Fibroblast of pulmonary artery (primary cell): ENCODE results near the gene HACL1.

ENCODE experiments used
- DNase-seq: peaks from one replicate; pipeline ENCODE4 v3.0.0-alpha.2; 2010; ENCODE audit warnings: low read depth
- H3K4me3 ChIP-seq: replicated peaks from 2 replicates; pipeline ENCODE4 v1.5.1; 2011; ENCODE audit warnings: low read depth, mild to moderate bottlenecking, control low read depth, low read length, moderate library complexity
- TF ChIP-seq, protein P1 (sequence below): IDR thresholded peaks from 2 replicates; pipeline ENCODE4 v1.5.1; 2011; ENCODE audit warnings: mild to moderate bottlenecking, control low read depth, low read length, inconsistent platforms; ENCODE audit errors: missing control alignments

HACL1 gene

DNA sequence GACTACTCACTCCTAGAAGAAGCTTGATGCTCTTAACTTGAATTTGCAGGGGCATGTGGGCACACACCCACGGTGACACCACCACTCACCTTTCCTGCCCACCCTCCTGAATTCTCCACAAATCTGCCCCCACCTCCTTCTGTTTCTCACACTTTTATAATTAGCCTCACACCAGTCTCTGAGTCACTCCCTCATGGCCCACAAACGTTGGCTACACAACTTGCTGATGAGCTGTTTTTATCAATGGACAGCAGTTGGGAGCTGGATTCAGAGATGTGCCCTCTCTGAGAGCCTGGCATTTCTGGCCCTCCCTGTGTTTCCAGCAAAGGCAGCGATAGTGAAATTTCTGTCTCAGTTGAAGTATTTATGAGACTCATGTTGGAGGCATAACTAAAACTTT is 81.2 kb downstream of the HACL1 start:
- H3K4me3 ChIP-seq = no peak overlapping the region
- TF ChIP-seq, protein P1, sequence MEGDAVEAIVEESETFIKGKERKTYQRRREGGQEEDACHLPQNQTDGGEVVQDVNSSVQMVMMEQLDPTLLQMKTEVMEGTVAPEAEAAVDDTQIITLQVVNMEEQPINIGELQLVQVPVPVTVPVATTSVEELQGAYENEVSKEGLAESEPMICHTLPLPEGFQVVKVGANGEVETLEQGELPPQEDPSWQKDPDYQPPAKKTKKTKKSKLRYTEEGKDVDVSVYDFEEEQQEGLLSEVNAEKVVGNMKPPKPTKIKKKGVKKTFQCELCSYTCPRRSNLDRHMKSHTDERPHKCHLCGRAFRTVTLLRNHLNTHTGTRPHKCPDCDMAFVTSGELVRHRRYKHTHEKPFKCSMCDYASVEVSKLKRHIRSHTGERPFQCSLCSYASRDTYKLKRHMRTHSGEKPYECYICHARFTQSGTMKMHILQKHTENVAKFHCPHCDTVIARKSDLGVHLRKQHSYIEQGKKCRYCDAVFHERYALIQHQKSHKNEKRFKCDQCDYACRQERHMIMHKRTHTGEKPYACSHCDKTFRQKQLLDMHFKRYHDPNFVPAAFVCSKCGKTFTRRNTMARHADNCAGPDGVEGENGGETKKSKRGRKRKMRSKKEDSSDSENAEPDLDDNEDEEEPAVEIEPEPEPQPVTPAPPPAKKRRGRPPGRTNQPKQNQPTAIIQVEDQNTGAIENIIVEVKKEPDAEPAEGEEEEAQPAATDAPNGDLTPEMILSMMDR = no peak
- DNase-seq = no peak

DNA sequence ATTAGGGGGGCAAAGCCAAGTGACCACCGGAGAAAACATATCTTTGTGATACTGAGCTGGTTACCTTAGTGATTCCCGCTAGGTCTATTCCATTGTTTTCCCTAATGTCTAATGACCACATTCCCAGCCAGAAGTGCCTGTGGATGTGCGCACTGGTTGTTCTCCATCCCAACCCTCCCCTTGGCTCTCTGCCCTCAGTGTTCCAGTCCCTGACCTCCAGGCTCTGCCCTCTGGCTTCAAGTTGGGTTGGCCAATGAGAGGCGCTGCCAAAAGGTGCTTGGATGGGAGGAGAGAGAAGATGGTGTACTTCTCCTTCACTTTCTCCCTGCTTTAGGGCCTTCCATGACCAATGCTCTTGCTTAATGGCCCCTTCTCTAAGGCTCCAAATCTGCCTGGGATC is 82.3 kb downstream of the HACL1 start:
- DNase-seq = no peak
- TF ChIP-seq, protein P1 = no peak
- H3K4me3 ChIP-seq = no peak overlapping the region

GRCh38 chr3:15514663-15515340 is 86.6 kb downstream of the HACL1 start:
- H3K4me3 ChIP-seq = no peak overlapping the region
- no peak for DNase-seq
- TF ChIP-seq, protein P1 = no peak

GRCh38 chr3:15513810-15514662 is 87.3 kb downstream of the HACL1 start:
- DNase-seq = no peak
- TF ChIP-seq, protein P1 = no peak
- H3K4me3 ChIP-seq = no peak overlapping the region

DNA sequence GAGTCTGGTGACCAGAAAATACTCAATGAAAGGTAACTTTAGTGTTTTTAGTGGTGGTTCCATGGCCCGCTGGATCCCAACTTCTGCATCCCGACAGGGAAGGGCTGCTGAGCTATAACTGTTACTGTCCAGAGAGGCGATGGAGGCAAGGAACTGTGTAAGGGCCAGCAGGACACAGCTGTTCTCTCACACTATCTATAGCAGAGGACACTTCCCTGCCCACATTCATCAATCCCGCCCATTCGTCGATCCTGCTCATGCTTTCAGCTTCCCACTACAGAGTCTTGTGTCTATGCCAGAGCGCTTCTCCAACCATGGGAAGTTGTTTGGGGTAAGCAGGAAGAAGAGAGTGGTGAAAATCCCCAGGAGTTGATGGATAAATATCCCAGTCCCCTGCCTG is 88.3 kb downstream of the HACL1 start:
- DNase-seq = no peak
- TF ChIP-seq, protein P1 = no peak
- H3K4me3 ChIP-seq = no peak overlapping the region

DNA sequence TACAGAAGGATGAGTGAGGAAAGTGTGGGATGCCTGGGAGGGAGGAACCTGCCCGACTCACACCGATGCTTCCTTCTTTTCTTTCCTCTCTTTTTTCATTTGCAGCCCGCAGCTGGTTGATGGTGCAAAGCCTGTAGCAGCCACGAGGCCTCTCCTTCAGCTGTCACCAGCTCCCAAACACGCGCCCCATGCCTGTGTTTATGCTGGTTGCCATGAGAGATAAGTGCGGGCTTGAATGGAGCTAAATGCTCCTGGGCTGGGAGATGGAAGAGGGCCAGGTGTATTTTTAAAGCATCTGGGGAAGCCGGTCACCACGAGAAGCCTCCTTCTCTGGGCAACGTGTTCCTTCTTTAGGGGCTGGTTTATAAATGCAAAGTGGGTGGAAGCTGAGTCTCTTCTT is 89.2 kb downstream of the HACL1 start:
- H3K4me3 ChIP-seq = no peak overlapping the region
- TF ChIP-seq, protein P1 = no peak
- DNase-seq = peak; percentile 47
